Testis (tissue), 2 donors: ENCODE results near the gene CCL28.

Experiments used
- POLR2A ChIP-seq: fragments of 450-650 bp; IDR thresholded peaks from one replicate; pipeline ENCODE4 v1.6.1; 2017; ENCODE audit warnings: antibody characterized with exemption, mild to moderate bottlenecking, moderate library complexity
- TF ChIP-seq, protein P1 (sequence below), 3 experiments: fragments of 450-650 bp in 2 of 3; fragments of 200-600 bp in 1 of 3; sonication (generic) in 1 of 3; IDR thresholded peaks; one replicate each; pipeline ENCODE4 v1.5.1; 2016 to 2019; ENCODE audit warnings: antibody characterized with exemption in 3 of 3, mild to moderate bottlenecking in 2 of 3, moderate library complexity in 1 of 3

DNA sequence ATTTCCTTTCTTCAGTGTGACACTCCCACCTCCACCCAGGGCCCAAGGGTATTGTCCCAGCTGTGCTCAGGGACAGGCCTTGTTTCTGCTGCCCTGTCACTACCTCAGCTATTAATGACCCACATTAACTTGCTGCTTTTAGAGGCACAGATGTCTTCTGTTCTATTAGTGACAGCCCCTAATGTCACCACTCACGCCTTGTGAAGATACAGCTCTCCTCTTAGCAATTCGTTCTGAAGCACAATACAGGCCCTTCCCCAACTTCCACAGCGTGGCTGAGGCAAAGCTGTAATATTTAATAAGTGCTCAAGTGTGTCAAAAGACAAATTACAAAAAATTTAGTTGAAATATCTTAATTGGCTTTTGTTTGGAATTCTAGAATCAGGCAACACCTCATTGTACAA lies 54.3 kb downstream of the CCL28 start:
- TF ChIP-seq, protein P1, sequence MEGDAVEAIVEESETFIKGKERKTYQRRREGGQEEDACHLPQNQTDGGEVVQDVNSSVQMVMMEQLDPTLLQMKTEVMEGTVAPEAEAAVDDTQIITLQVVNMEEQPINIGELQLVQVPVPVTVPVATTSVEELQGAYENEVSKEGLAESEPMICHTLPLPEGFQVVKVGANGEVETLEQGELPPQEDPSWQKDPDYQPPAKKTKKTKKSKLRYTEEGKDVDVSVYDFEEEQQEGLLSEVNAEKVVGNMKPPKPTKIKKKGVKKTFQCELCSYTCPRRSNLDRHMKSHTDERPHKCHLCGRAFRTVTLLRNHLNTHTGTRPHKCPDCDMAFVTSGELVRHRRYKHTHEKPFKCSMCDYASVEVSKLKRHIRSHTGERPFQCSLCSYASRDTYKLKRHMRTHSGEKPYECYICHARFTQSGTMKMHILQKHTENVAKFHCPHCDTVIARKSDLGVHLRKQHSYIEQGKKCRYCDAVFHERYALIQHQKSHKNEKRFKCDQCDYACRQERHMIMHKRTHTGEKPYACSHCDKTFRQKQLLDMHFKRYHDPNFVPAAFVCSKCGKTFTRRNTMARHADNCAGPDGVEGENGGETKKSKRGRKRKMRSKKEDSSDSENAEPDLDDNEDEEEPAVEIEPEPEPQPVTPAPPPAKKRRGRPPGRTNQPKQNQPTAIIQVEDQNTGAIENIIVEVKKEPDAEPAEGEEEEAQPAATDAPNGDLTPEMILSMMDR (IDR thresholded peaks at IDR 0.05), result no peak
- no peak for TF ChIP-seq POLR2A
